ENCODE measurements around the gene MAP3K4.

Gene MAP3K4

DNA sequence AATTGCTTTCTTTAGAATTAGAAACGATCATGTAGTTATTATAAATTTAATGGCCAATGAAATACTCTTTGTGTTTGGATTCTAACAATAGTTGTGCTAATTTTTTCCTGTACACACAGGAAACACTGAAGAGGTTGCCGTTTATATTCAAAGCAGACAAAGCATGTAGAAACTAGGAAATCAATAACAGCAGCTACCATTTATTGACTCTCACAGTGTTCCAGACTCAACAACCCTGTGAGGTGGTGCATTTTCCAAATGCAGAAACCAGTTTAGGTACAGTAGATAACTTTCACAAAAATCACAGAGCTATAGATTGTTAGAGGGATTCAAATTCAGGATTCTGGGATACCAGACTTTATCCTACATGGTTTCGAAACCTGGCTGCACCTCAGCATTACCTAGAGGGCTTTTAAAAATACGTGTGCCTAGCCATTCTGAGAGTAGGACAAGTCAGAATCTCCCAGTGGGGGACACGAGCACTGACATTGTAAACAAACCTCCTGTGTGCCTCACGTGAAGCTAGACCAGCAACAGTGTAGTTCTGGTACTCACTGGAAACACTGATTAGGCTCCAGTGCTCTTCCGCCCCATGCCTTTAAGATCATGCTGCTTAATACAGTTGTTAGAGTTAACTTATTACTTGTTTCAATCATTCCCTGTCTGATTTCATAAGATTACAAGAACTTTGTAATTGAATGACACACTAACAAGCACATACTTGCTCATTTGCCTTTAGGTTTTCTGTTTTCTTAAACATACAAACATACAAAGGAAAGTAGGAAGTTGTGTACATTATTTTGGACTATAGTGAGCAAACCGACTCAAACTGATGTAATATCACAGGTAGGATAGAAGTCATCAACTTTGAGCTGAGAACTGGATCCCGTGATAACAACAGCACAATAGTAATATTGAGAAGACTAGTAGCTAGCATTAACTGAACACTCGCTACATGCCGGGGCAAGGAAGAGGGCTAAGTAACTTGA is 65.8 kb downstream of the MAP3K4 start:
- TF ChIP-seq ZNF274 (IDR thresholded peaks at IDR 0.05; ENCODE audit: low read depth, low read length), result no peak

DNA sequence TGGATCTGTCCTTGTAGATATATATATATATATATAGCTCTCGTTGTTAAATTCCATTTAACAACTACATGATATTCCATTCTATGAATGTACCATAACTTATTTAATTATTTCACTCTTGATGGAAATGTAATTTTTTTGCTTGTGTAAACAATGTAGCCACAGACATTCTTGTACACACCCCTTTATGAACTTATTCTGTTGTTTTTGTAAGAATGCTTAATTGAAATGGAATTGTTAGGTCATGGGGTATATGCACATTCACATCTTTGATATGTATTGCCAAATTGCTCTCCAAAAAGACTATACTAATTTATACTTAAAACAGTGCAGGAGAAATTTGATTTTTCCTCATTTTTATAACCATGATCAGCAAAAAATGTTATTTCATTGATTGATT is 67.2 kb downstream of the MAP3K4 start:
- no peak for TF ChIP-seq ZNF274 (IDR thresholded peaks at IDR 0.05; ENCODE audit: low read depth, low read length)
- no peak overlapping the region for H3K4me3 ChIP-seq (ENCODE audit: low read length)

More for the DNA sequence above, 65.8 kb downstream of the MAP3K4 start:
- H3K4me3 ChIP-seq (ENCODE audit: low read length), result no peak overlapping the region

DNA sequence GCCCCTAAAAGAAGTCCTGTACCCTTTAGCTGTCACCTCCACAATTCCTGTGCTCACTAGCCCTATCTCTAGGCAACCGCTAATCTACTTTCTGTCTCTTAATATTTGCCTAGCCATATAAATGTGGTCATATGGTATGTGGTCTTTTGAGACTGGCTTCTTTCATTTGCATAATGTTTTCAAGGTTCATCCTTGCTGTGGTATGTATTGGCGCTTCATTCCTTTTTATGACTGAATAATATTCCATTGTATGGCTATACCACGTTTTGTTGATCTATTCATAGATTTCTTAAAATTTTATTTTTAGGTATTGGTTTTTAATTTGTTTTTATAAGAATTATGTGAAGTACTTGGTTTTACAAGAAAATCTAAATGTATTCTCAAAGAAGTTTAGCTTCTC is 70.0 kb downstream of the MAP3K4 start:
- TF ChIP-seq ZNF274 (IDR thresholded peaks at IDR 0.05; ENCODE audit: low read depth, low read length), result no peak

DNA sequence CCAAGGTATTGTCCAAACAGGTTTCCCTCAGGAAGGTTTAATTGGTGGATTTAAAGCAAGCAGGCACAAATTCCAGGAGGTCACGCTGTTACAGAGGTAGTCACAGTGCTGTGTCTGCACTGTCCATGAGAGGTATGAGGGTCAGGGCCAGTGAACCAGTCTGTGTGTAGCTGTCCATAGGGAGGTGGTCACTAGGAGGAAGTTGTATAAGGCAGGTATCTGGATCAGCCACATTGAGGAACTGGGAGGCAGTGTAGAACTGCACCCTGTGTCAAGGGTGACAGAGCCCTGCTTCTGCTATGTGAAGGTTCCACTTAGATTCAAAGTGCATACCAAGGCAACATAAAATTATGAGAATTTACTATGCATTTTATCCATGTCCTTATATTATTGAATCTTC is 73.3 kb downstream of the MAP3K4 start:
- H3K4me3 ChIP-seq (ENCODE audit: low read length), result no peak overlapping the region
- TF ChIP-seq ZNF274 (IDR thresholded peaks at IDR 0.05; ENCODE audit: low read depth, low read length), result no peak

More for the DNA sequence above, 70.0 kb downstream of the MAP3K4 start:
- H3K4me3 ChIP-seq (ENCODE audit: low read length), result no peak overlapping the region

DNA sequence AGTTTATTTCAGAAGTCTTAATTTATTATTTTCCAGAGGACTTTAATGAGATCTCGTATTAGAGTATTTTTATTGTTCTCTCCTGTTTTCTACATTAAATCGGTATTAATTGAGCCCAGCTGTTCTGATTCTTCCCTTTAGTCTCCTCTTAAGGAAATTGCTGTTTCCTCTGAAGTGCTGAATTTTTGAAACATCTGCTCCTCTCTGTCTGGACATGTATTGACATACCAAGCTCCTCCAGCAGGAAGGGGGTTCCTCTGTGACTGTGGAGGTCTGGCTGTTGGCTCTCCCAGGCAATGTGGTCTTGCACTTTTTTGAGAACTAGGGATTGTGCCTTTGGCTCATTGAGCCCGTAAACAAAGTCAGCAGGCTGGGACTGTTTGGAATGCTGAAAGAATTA is 74.9 kb downstream of the MAP3K4 start:
- no peak for TF ChIP-seq ZNF274 (IDR thresholded peaks at IDR 0.05; ENCODE audit: low read depth, low read length)
- H3K4me3 ChIP-seq (ENCODE audit: low read length), result no peak overlapping the region

DNA sequence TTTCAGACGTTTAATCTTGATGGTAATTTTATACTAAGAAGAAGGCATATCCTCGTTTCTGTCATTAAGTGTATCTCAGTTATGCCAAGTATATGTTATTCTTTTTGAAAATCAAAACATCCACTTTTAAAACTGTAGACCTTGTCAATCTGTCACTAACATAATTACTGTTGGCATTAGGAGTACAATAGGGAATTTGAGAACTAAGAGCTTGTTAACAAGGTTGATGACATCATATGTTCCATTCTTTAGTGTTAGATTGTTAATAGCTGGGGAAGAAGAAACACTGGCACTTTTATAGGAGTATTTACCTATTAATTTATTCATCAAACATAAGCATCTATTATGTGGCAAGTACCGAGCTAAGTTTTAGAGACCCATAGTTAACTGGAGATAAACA is 76.2 kb downstream of the MAP3K4 start:
- TF ChIP-seq ZNF274 (IDR thresholded peaks at IDR 0.05; ENCODE audit: low read depth, low read length), result no peak
- H3K4me3 ChIP-seq (ENCODE audit: low read length), result no peak overlapping the region

DNA sequence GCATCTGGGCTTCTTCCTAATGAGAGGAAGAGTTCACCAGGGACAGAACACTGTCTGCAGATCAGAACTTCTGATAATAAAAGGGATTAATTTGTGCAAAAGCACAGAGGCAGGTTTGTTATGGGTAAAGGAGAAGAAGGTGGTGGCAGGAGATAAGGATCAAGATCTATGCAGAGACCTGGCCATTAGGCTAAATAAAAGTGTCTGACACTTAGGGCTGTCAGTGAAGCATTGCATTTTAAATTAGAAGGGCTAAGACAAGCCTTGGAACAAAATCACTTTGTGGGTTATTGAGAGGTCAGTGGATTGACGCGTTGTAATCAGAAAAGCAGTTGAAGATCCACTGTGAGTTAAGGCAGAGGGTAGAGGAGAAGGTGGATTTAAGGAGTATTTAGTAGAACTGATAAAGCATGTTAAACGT is 76.8 kb downstream of the MAP3K4 start:
- H3K4me3 ChIP-seq (ENCODE audit: low read length), result no peak overlapping the region
- no peak for TF ChIP-seq ZNF274 (IDR thresholded peaks at IDR 0.05; ENCODE audit: low read depth, low read length)

DNA sequence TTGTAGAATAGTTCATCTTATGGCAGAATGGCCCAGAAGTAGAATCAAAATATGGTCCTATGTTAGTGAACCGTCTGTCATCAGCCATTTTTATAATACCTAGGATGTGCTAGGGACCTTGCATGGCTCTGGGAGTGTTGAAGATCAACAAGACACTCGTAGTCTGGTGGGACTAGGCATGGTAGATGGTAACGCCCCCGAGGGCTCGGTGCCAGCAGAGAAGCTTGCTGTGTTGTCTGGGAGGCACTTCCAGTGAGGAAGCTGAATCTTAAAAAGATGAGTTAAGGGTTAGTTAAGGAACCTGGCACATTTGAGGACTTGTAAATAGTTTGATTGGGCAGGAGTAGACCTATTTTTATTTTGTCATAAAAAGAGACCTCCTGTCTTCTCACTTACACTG is 82.4 kb downstream of the MAP3K4 start:
- no peak for TF ChIP-seq ZNF274 (IDR thresholded peaks at IDR 0.05; ENCODE audit: low read depth, low read length)

DNA sequence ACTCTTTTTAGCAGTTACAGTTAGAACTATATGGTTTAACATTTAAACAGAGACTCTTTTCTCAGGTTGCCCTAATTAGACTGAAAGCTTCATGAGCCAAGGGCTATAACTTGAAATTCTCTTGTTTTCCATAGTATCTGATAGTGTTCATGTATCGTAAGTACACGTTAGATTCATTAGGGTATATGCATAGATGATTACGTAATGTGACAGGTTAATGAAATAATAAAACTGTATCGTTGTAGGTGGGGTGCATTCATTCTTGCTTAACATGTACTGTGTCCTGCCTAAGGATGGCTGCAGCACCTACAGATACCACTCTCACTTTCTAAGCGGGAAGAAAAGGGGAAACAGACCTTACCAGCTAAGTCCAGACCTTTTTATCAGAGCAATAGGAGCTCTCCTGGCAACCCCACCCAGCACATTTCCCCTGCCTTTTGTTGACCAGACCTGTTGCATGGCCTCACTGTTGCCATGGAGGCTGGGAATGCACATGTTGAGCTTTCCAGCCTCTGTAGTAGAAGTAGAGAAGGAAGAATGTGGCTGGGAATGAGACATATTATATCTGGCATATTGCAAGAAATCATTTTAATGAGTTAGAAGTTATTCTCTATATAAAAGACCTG is 83.0 kb downstream of the MAP3K4 start:
- no peak overlapping the region for H3K4me3 ChIP-seq (ENCODE audit: low read length)
- TF ChIP-seq ZNF274 (IDR thresholded peaks at IDR 0.05; ENCODE audit: low read depth, low read length), result no peak

More for the DNA sequence above, 82.4 kb downstream of the MAP3K4 start:
- H3K4me3 ChIP-seq (ENCODE audit: low read length), result no peak overlapping the region

DNA sequence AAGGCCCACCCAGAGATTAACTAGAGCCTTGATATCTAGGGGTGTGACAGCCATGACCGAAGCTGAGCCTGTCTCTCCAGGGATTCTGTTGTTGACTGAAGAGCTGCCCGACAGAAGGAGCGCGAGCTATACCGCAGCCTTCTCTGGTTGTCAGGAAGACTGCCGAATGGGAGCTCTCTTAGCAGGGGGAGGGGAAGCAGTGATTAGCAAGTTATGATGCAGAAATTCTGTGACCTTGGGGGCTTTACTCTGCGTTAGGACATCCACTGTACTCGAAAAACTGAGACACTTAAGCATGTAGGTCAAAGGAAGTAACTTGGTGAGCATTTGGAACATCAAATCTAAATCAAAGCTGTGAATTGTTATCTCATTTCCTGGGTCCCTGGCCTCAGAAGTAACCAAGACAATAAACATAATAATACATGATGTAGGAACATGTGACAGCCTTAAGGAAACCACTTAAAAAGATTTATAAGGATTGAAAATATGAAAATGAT is 84.7 kb downstream of the MAP3K4 start:
- no peak for TF ChIP-seq ZNF274 (IDR thresholded peaks at IDR 0.05; ENCODE audit: low read depth, low read length)
- H3K4me3 ChIP-seq (ENCODE audit: low read length), result no peak overlapping the region

DNA sequence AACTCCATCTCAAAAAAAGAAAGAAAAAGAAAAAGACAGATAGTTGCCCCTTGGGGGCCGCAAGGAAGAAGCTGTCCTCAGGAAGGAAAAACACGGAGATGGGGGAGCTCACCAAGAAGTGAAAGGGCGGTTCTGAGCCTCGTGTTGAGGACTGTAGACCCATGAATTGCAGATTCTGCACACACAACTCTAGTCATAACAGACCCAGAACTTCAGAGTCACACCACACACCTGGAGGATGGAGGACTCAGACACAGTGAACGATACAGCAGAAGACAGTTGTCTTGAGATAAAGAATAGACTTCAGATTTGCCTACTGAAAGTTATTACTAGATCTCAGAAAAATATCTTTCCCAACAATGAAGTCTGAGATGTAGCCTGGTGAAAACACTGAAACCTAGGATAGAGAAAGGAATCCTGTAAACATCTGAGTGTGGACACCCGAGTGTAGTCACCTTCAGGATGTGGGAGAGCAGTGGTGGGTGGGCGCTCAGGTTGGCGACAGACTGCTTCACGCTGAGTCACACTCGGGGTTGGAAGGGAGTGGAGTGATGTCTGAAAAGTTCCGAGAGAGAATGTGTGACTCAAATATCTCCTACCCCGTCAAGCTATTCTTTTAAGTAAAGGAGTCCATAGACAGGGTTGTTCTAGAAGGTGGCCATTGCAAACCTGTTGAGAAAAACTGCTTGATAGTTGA is 88.1 kb downstream of the MAP3K4 start:
- no peak overlapping the region for H3K4me3 ChIP-seq (ENCODE audit: low read length)
- TF ChIP-seq ZNF274 (IDR thresholded peaks at IDR 0.05; ENCODE audit: low read depth, low read length), result no peak

DNA sequence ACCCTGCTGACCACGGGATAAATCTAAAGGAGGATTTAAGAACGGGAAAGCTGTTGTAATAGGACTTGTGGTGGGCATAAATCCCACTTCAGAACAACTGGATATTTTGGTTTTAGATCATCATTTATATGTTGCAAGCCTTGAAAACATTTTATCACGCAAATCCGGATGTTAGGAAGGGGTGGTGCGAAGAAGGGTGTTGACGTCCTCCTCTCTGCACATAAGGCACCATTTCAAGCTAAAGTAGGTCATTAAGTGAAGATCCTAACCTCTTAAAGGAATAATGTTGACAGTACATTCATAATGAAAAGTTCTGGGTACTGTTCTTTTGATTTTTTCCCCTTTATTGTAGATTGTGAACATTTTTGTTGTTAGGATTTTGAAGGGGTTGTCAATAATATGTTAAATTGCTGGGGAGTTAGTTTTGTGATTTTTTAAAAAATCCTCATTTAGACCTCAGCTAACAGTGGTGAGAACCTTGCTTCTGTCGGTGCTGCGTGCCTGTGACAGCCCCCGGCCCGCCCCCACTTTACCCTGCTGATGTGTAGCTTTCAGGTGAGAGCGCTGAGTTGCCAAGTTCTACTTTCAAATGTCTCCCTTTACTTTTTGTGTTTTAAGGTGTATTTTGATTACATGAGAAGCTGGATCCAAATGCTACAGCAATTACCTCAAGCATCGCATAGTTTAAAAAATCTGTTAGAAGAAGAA is 88.8 kb downstream of the MAP3K4 start:
- TF ChIP-seq ZNF274 (IDR thresholded peaks at IDR 0.05; ENCODE audit: low read depth, low read length), result no peak
- no peak overlapping the region for H3K4me3 ChIP-seq (ENCODE audit: low read length)

DNA sequence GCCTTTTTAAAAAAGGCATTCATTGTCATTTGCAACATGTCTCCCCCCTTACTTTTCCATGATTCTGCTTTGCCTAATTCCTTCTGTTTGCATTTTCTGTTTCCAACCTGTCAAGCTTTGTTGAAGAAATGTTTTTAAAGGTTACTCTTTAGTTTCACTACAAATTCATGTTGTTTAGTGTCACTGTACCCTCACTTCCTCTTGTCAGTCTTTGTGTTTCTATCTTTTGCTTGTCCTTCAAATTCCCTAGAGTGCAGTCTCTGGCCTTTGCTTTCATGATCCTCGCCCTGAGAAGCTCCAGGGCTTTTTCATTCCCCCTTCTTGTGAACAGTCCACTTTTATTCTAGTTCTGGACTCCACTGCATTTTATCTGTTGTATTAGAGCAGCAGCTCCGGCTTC is 90.6 kb downstream of the MAP3K4 start:
- H3K4me3 ChIP-seq (ENCODE audit: low read length), result no peak overlapping the region
- TF ChIP-seq ZNF274 (IDR thresholded peaks at IDR 0.05; ENCODE audit: low read depth, low read length), result no peak

DNA sequence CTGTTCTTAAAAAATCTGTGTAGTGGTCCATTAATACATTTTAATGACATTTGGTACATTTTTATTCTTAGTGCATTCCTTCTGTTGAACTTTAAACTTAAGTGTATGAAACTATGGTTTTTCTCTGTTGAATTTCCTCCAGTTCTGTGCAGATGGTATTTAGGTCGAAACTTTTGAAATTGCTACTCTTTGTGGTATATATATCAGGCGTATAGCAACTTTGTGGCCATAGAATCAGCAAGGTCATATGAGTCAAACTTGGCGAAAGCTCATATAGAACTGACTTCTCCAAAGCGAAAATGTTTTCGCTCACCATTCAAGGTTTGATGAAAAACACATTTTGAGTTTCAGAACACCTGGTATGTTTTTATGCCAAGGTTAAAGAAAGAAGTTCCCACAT is 93.7 kb downstream of the MAP3K4 start:
- no peak for TF ChIP-seq ZNF274 (IDR thresholded peaks at IDR 0.05; ENCODE audit: low read depth, low read length)
- H3K4me3 ChIP-seq (ENCODE audit: low read length), result no peak overlapping the region

Measured in GM08714 (cell line).